Measurements from ENCODE around the gene AFF1.
A peak's percentile ranks its signal among the peaks of the same experiment; 100 is the strongest.
"Not testable (repeated sequence)": the region's sequence is repeated elsewhere in the genome, so short reads cannot be mapped to it uniquely, and the experiment has no call there.

AFF1 gene

GRCh38 chr4:86989658-86990057, 54.8 kb downstream of the AFF1 start:
- DNase-seq = not testable (repeated sequence)

- no peak for DNase-seq
Observed at GRCh38 chr4:86990510-86990909, 55.7 kb downstream of the AFF1 start.

GRCh38 chr4:86991994-86992393, 57.2 kb downstream of the AFF1 start:
- no peak for DNase-seq

GRCh38 chr4:86993909-86994681, 59.3 kb downstream of the AFF1 start:
- DNase-seq = no peak

- no peak for DNase-seq
Observed at GRCh38 chr4:86994686-86995085, 59.9 kb downstream of the AFF1 start.

GRCh38 chr4:86996510-86996909, 61.7 kb downstream of the AFF1 start:
- DNase-seq = not testable (repeated sequence)

- no peak for DNase-seq
Observed at GRCh38 chr4:86999136-86999643, 64.4 kb downstream of the AFF1 start.

GRCh38 chr4:87002682-87003043, 67.9 kb downstream of the AFF1 start:
- no peak for DNase-seq

GRCh38 chr4:87003266-87003665, 68.5 kb downstream of the AFF1 start:
- no peak for DNase-seq

GRCh38 chr4:87005369-87005689, 70.5 kb downstream of the AFF1 start:
- no peak for DNase-seq

GRCh38 chr4:87005690-87006425, 71.0 kb downstream of the AFF1 start:
- DNase-seq = peak; percentile 49 to 50

- no peak for DNase-seq
Observed at GRCh38 chr4:87006426-87006675, 71.5 kb downstream of the AFF1 start.

- peak; percentile 84 to 93 for DNase-seq
Observed at GRCh38 chr4:87006676-87007527, 72.1 kb downstream of the AFF1 start.

- DNase-seq = peak; percentile 2 to 53
Observed at GRCh38 chr4:87007528-87008446, 73.0 kb downstream of the AFF1 start.

GRCh38 chr4:87009095-87009648, 74.4 kb downstream of the AFF1 start:
- no peak for DNase-seq

- DNase-seq = no peak
Observed at GRCh38 chr4:87010192-87010591, 75.4 kb downstream of the AFF1 start.

- DNase-seq = no peak
Observed at GRCh38 chr4:87011340-87012034, 76.7 kb downstream of the AFF1 start.

- no peak for DNase-seq
Observed at GRCh38 chr4:87012265-87012953, 77.6 kb downstream of the AFF1 start.

GRCh38 chr4:87012954-87013308, 78.1 kb downstream of the AFF1 start:
- DNase-seq = not testable (repeated sequence)

GRCh38 chr4:87014284-87014782, 79.5 kb downstream of the AFF1 start:
- DNase-seq = no peak

GRCh38 chr4:87015416-87015815, 80.6 kb downstream of the AFF1 start:
- no peak for DNase-seq

All from NCI-H526 (cell line).